8988T (cell line): ENCODE data around the gene RPS6KA1.

Source experiments
- DNase-seq: peaks from one replicate; pipeline ENCODE4 v3.0.0; 2011

The RPS6KA1 gene

DNA sequence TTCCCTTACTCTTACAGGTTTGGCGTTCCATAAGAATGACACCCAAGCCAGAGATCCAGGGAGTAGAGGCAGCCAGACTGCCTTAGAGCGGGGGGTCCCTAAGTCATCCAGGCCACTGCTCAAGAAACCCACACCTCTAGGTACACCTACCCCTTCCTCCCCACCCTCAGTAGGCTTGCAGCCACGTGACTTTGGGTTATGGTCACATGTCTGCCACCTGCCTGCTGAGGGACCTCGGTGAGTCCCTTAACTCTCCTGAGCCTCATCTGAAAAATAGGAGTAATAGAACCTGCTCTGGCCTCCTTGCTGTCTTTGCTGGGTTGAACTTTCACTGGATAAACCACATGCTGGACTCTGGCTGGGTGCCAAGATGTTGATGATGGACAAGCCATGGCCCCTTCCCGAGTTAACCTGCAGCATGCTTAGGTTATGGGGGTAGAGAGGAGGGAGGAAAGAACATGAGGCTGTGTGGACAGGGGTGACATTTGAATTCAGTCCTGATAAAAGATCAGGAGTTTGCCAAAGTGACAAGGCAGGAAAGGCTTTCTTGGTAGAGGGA lies 4.5 kb downstream of the RPS6KA1 start:
- no peak for DNase-seq

DNA sequence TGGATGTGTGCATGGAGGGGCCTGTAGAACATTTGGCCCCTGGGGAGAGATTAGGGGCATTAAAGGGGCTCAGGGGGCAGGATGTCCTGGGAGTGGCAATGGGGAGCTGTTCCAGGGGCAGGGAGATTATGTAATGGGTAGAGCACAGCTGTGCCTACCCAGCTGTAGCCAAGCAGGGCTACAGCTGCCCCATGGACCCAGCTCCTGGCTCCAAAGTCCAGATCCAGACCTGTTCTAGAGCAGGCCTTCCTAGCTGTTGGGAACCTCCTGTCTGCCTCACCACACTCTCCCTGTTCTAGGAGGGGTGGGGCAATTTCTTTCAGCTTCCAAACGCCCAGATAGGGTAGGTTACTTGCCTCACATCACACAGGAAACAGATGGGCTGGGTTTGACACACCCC lies 5.6 kb downstream of the RPS6KA1 start:
- no peak for DNase-seq

DNA sequence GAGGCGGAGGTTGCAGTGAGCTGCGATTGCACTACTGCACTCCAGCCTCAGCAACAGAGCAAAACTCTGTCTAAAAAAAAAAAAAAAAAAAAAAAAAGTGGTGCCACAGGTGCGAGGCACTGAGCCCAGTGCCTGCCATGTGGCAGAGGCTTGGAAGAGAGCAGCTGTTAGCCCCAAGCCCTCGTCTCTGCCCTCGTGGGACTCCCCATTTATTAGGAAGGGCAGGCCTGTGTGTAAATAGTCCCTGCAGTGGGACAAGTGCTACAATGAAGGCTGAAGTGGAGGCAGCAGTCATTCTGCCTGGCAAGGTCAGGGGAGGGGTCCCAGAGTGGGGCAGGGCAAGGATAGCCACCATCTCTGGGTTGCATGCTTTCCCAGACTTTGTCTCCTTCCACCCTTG lies 6.5 kb downstream of the RPS6KA1 start:
- no peak for DNase-seq

DNA sequence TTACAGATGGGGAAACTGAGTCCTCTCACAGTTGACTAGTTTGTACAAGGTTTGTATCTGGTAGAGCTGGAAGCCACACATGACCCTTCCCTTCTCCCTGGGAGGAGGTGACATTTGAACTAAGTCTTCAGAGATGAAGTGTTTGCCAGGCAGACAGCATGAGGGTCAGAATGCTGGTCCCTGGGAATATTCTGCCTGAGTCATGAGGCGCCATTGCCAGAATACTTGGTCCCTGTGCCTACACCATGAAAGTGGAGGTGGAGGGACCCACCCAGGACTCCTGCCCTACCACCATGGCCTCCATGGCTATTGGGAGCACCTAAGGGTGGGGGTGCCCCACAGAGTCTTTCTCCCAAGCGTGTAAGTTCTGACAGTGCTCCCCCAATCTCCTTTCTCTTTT lies 7.0 kb downstream of the RPS6KA1 start:
- peak; percentile 1 for DNase-seq

DNA sequence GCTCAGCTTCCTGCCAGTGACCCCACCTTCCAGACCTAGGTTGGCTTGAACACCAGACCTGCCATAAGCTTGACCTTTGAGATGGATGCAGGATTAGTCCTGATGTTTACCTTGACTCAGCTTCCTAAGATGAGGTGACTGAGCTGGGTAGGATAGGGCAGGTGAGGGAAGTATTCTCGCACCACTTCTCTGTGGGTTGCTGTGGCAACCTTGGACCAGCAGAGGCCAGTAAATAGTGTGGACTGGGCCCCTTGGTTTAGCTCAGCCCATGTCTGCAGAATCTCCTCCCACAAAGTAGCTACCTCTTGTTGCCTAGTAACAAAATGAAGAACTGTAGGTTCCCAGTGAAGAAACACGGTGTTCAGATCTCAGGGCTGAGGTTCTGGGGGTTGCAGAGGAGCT lies 8.4 kb downstream of the RPS6KA1 start:
- peak; percentile 39 for DNase-seq

DNA sequence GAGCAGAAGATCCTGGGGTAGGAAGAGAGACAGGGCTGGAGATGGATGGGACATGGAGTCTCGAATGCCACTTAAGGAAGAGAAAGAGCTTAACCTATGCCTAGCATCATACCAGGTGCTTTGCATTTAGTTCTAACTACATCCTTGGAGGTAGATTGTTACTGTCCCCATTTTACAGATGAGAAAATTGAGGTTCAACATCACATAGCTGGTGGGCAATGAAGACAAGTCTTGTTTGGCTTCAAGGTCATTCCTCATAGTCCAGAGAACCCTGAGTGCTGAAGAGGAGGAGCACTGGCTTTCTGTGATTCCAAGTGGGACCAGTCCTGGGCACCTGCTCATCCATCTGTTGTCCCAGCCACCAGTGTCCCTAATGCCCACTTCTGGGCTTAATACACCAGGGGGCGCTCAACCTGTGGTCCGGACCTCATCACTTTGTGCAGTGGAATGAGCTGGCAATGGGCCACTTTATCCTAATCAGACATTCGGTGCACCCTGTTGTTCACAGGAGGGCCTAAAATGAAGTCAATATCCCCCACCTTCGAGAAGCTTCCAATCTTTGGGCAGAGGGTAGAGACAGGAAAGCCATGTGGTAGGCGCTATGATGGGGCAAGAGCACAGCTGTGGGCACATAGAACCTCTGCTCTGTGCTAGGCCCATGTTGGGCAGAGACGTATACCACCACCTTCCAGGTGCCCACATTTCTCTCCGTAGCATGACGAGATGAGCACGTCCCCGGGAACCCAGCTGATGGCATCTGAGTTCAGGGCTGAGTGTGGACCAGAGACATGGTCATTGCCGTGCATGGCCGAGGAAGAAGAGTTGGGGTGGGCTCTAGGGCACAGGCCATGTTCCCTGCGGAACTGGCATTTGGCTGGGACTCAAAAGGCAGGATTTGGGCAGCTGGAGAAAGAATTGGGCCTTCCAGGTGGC lies 9.2 kb downstream of the RPS6KA1 start:
- peak; percentile 55 for DNase-seq

DNA sequence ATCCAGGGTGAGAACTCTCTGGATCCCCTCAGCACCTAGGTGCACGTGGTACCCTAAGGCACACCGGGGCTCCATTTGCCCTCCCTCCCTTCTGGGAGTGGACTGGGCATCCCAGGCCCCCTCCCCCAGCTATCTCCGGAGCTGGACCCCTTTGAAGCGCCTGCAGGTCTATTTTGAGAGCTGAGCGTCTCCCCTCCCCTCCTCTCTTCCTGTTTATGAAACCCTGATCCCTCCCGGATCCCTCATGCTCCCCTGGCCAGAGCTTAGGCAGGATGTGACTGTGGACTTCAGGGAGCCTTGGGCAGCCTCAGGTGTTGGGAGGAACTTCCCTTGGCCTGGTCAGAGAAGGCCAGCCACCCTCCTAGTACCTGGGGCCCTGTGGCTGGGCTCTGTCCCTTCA lies 10.2 kb downstream of the RPS6KA1 start:
- peak; percentile 11 for DNase-seq

DNA sequence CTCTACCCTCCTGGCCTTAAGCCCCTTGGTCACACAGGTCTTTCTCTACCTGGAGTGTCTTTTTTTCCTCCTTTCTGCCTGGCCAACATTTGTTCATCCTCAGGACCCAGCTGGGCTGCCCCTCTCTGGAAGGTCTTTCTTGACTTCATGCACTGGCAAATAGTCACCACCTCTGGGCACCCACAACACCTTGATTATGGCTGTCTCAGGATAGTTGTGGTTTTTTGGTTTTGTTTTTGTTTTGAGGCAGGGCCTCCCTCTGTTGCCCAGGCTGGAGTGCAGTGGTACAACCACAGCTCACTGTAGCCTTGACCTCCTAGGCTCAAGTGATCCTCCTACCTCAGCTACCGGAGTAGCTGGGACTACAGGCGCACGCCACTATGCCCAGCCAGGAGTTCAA lies 10.8 kb downstream of the RPS6KA1 start:
- DNase-seq: no peak

DNA sequence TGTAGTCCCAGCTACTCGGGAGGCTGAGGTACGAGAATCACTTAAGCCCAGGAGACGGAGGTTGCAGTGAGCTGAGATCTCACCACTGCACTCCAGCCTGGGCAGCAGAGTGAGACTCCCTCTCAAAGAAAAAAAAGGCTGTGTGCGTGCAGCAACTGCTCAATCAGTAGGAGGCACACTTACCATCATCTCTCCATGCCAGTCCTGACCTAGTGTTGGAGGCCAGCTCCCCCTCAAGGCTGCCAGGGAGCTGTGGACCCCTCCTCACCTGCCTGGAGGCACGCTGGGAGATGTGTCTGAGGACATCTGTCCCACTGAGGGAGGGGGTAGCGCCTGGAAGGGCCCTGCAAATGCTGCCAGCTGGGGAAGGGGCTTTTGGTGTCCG lies 11.9 kb downstream of the RPS6KA1 start:
- DNase-seq: peak; percentile 7

DNA sequence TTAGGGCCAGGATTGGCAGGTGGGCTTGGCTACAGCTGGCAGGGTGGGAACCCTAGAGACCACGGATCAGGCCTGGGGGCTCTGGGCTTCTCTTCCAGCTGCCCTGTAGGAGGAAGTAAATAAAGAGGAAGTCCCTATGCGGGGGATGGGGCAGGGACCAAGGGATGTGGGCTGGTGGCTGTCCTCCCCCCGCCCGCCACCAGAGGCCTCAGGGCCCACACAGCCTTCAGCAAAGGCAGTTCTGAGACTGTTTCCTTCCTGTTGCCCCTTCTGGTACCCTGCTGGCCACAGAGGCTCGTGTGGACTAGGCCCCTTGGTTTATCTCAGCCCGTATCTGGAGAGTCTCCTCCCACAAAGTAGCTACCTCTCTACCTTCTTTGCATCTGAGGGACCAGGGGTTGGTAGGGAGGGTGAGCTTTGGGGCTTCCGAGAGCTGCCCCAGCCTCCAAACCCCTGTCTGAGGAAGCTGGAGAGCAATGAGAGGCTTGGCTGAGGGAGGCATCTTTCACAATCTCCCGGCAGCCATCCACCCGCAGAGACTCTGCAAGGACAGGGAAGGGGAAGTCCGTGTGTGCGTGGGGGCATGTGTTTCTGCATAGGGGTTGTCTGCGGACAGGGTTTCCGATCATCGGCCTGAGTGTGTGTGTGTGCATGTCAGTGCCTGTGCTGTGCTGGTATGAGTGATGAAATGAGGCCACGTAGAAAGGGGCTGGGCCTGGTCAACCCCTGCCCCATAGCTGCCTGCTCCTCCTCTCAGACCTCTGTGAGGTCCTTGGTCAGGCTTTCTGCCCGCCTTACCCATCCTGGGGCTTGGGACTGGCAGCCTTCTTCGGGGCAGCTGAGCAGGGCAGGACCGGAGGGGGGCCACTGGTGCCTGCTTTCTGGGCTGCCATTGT lies 12.5 kb downstream of the RPS6KA1 start:
- peak; percentile 76 for DNase-seq

DNA sequence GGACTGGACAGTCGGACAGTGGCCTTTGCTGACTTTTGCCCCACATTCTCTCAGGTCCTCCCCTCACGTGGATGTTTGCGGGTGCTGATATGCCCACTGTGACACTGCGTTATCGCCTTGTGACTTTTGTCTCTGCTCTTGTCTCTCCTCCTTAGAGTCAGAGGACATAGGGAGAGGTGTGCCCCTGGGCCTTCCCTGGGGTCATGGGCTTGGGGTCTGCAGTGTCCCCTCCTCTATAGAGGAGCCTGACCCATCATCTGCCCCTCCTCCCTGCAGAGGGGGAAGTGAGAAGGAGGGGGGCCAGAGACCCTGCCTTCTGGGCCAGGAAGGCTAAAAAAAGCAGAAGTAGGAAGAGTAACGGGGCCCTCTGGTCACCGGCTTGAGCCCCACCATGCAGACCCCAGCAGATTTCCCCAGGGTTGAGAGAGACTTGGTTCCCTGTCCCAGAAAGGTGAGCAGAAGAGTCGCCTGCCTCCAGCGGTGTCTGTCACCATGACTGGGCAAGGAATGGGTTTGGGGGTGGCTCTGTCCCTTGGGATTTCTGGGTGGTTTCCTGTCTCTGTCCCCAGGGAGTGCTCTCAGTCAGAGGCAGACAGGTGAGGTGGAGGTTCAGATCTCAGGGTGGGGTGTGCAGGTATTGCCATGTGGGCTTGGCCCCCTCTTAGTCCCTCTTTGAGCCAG lies 13.3 kb downstream of the RPS6KA1 start:
- DNase-seq: peak; percentile 1

DNA sequence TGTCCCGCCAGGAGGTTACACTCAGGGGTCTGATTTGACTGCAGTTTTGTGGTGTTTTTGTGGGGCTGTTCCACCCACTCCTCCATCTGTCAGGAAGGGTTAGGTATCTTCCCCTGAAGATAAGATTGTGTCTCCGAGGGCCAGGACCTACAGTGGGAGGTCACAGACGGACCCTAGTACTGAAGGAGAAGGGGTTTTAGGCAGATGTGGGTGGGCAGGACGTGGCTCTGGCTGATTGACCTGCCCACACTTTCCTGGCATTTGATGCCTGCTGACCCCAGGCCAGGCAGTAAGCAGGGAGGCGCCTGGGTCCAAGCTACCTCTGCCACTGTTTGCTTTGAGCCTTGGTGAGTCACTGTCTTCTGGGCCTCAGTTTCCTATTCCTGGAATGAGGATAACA lies 13.9 kb downstream of the RPS6KA1 start:
- DNase-seq: no peak

DNA sequence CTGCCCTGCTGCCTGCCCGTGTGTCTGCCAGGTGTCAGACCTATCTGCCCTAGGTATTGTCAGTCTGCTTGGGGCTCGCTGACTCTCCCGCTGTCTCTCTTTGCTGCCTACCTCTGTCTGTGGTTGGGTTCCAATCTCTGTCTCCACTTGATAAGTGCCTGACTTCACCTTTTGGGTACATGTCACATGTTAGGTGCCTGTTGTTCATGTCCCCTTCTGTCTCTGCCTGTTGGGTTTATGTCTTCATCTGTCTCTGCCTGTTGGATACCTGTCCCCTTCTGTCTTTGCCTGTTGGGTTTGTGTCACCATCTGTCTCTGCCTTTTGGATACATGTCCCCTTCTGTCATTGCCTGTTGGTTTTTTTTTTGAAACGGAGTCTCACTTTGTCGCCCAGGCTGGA lies 14.6 kb downstream of the RPS6KA1 start:
- no peak for DNase-seq

DNA sequence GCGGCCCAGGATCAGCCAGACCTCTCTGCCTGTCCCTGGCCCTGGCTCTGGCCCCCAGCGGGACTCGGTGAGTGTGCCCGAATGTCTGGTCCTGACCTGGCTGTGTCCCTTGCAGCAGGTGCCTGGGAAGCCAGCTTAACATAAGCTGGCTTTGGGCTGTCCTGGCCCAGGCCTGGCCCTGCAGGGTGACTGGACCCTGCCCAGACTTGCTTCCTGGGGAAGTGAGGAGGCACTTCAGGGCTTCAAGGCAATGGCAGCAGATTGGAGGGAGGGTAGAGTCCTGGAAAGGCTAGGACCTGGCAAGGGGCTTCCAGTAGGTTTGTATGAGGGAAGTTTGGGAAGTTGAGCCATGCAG lies 16.4 kb downstream of the RPS6KA1 start:
- no peak for DNase-seq

DNA sequence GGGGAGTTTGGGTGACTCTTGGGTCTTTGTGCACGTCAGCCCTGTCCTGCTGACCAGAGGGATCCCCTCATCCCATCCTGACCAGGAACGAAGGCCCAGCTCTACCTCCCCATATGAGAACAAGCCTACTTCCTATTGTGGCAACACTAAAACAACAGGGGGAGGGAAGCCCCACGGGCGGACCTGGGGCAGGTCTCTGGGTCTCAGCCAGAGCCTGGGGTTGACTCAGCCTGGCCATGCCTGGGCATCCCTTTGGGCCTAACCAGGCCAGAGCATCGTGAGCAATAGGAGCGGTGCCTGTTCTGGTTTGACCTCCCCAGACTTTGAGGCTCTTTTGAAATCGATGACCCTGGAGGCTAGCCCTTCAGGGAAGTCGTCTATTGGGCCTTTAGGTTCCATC lies 16.8 kb downstream of the RPS6KA1 start:
- DNase-seq: no peak

DNA sequence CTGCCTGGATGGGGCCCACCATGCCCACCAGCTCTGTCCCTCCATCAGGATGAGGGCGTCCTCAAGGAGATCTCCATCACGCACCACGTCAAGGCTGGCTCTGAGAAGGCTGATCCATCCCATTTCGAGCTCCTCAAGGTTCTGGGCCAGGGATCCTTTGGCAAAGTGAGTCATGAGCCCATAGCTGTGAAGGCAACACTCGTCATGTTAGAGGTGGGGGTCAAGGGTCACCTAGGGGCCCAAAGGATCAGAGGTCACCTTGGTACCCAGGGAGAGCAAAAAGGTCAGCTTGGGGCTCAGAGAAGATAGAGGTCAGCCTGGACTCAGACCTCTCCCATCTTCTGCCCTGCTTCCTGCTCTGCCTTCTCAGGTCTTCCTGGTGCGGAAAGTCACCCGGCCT lies 17.3 kb downstream of the RPS6KA1 start:
- DNase-seq: no peak

DNA sequence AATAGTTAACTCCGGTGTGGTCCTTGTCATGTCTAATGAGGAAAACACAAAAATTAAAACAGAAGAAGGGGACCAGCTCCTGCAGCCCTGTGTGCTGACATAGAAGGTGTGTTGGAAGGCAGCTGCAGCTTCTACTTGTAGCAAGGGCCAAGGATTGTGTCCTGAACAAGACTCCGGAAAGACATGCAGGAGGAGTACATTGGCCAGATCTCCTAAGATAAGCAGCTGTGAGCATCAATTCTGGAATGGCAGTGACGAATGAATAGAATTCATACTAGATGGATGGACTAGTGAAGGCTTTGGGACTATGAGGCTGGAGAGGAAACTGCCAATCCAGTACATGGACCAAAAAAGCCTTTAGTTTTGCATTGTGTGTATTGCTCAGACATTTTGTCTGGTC lies 19.3 kb downstream of the RPS6KA1 start:
- DNase-seq: no peak

DNA sequence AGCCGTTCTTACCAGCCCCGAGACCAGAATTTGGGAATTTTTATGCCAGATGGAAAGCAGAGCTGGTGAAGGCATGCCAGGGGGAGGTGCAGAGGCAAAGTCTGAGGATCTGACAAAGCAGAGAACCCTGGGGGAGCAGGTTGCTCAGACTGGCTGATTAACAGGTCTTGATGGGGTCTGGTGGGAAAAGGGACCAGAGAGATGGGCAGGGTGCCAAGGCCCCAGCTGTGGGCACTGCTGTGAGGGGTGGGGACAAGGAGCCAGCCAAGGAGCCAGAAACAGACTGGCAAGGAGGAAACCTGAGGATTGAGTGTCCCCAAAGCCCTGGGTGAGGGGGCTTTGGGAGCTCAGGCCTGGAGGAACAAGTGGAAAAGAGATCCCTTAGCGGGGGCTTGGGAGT lies 21.4 kb downstream of the RPS6KA1 start:
- no peak for DNase-seq

DNA sequence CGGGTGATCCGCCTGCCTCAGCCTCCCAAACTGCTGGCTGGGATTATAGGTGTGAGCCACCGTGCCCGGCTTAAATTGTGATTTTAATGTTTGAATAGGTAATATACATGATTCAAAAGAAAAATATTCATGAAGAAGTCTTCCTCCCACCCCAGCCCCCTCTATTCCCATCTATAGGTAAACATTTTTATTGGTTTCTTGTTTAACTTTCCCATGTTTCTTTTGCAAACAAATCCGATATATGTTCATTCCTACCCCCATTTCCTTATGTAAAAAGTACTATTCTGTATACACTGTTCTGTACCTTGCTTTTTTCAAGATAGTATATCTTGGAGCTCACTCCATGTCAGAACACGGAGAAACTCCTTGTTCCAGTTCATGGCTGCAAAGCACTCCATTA lies 23.2 kb downstream of the RPS6KA1 start:
- DNase-seq: no peak

DNA sequence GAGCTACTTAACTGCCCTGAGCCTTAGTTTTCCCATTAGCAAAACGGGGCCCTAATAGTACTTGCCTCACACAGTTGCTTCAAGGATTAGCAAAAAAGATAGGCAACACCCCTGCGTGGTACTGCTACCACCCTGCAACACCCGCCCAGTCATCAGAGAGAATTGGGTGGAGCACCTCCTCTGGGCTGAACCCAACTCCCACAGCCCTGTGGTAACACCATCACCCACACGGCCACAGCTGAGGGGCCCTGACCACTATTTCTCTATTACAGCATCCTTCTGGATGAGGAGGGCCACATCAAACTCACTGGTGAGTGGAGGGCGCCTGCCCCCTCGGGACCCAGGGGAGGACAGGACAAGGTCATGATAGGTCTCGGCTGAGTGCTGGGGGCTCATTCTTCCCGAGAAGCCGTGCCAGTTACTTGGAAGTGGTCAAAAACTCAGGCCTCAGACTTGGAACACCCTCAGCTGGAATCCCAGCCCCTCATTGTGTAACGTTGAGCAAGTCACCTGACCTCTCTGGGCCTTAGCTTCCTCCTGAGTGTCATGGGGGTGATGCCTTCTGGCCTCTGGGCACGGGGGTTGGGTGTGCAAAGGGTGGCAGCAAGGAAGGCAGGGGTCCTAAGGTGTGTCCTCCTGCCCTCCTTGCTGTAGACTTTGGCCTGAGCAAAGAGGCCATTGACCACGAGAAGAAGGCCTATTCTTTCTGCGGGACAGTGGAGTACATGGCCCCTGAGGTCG lies 24.6 kb downstream of the RPS6KA1 start:
- no peak for DNase-seq

DNA sequence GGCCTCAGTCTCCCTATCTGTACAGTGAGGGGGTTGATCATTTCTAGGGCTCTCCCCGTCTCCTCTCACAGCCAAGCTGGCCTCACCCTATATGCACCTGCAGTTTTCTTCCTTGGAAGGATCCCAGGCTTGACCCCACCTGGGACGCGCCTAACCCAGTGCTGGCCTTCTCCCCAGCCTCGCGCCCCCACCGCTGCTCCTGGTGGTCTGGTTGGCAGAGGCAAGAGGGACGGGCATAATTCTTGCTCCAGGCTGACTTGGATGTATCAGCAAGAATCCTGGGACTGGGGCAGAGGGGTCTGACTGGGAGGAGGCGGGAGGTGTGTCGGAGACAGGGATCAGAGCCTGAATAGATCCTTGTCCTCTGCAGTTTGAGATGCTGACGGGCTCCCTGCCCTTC lies 25.2 kb downstream of the RPS6KA1 start:
- no peak for DNase-seq

DNA sequence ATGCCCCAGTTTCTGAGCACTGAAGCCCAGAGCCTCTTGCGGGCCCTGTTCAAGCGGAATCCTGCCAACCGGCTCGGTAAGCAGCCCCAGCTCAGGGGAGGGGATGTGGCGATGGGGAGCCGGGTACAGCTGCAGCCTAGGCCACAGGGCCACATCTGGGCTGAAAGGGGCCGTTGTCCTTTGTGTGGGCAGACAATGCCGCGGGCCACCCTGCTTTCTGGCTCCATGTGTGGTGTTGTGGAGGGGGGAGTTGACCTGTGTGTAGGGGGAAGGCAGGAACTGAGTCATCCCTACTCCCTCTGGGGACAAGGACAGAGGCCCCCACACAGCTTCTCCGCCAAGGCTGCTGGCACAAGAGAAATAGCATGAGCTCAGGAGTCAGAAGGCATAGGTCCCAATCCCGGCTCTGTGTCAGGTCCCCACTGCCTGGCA lies 26.0 kb downstream of the RPS6KA1 start:
- no peak for DNase-seq
